Stomach (tissue), 9 donors: ENCODE data around the gene WIZ. TPM values are rescaled to one million over a fixed set of nuclear protein-coding genes. Genes with fewer than 3 reads are reported as not detected.

Source experiments
- DNase-seq, 2 donors: peaks; one replicate each; pipeline versions ENCODE4 v3.0.0 to v3.0.0-alpha.2; 2013 to 2019
- H3K27ac ChIP-seq, 5 donors: fragments of 200-600 bp in 4 of 5; sonication (generic) in 4 of 5; one replicate each; pipeline ENCODE4 v1.5.1; 2013 to 2019; ENCODE audit warnings: mild to moderate bottlenecking in 1 of 5, moderate library complexity in 1 of 5
- H3K27me3 ChIP-seq, 3 donors: fragments of 200-600 bp; sonication (generic); one replicate each; pipeline ENCODE4 v1.5.1; 2017 to 2019; ENCODE audit warnings: mixed run types in 1 of 3
- H3K36me3 ChIP-seq, 4 donors: fragments of 200-600 bp; sonication (generic); 1 replicate in 3 of 4; 2 replicates in 1 of 4; pipeline ENCODE4 v1.5.1; 2016 to 2019
- H3K4me1 ChIP-seq, 4 donors: fragments of 200-600 bp; sonication (generic); one replicate each; pipeline ENCODE4 v1.5.1; 2016 to 2019
- H3K4me3 ChIP-seq, 4 donors: fragments of 200-600 bp; sonication (generic) in 3 of 4; one replicate each; pipeline ENCODE4 v1.5.1; 2016 to 2019; ENCODE audit warnings: mild to moderate bottlenecking in 1 of 4
- H3K9me3 ChIP-seq, 4 donors: fragments of 200-600 bp; sonication (generic); one replicate each; pipeline ENCODE4 v1.5.1; 2016 to 2019
- CTCF ChIP-seq, 7 experiments: fragments of 450-650 bp in 4 of 7; fragments of 200-600 bp in 3 of 7; sonication (generic) in 3 of 7; IDR thresholded peaks; one replicate each; pipeline ENCODE4 v1.5.1; 2016 to 2019; ENCODE audit warnings: antibody characterized with exemption in 7 of 7, control low read depth in 2 of 7, mild to moderate bottlenecking in 1 of 7
- EP300 ChIP-seq: sonication (generic); formaldehyde crosslinking; IDR thresholded peaks from one replicate; pipeline ENCODE4 v1.6.1; 2017; ENCODE audit warnings: antibody characterized with exemption
- POLR2A ChIP-seq, 4 donors: fragments of 450-650 bp; IDR thresholded peaks; one replicate each; pipeline ENCODE4 v1.6.1; 2016; ENCODE audit warnings: antibody characterized with exemption in 4 of 4, control low read depth in 2 of 4, mild to moderate bottlenecking in 1 of 4, moderate library complexity in 1 of 4
- POLR2AphosphoS5 ChIP-seq, 3 donors: sonication (generic); formaldehyde crosslinking; IDR thresholded peaks; one replicate each; pipeline ENCODE4 v1.6.1; 2016; ENCODE audit warnings: antibody characterized with exemption in 3 of 3
- WGBS, 5 donors: extraction: QIAGEN DNeasy Blood & Tissue Kit in 3 of 5; methylation state at CpG; one replicate each; pipeline versions ENCODE4 v1.1.5 to v1.1.7; 2013 to 2018; 5-methylcytosine and 5-hydroxymethylcytosine counted together
- intact Hi-C: fragments of 100-400 bp; cut with DNase I; formaldehyde crosslinking; loops from one replicate; pipeline ENCODE4 v1.15.1; 2023; ENCODE audit warnings: low total_unique reads
- polyA plus RNA-seq, 3 donors: library from polyadenylated mRNA; stranded (reverse); fragments of 200-250 nt; gene quantifications; one replicate each; pipeline ENCODE4 v1.2.3, GENCODE V29; 2013
- total RNA-seq, 5 donors: library from RNA; depleted of rRNA; stranded (reverse); fragments of >200 nt; gene quantifications; one replicate each; pipeline versions ENCODE4 v1.1.0 to v1.2.3, GENCODE V29; 2014 to 2016
- donor health status: healthy with polysubstance abuse.
- donor health status: Bipolar disorder and iron deficiency.
- donor health status: healthy.

Gene WIZ
- total and polyA plus RNA-seq, 8 donors: 13.9 to 124 (median 18.3) TPM

GRCh38 chr19:15443325-15443724, 6.4 kb downstream of the WIZ start:
- no peak for DNase-seq
- H3K27me3 ChIP-seq: no peaks in the 10 kb centered on the region
- H3K36me3 ChIP-seq: peaks cover 0 to 55% (median 15%) of the 10 kb centered on the region in 4 donors
- no peaks in the 10 kb centered on the region for H3K9me3 ChIP-seq
- intact Hi-C loops: no loop called here
- no peak overlapping the region for H3K27ac ChIP-seq
- peaks cover 0 to 5% (median 1%) of the 10 kb centered on the region in 4 donors for H3K4me1 ChIP-seq
- WGBS, 5 donors: 85 to 95% (median 91%) methylated on average over 3 of the region's 3 CpGs
- TF ChIP-seq CTCF (IDR thresholded peaks at IDR 0.05) (no peak), POLR2AphosphoS5 (IDR thresholded peaks at IDR 0.05) (no peak), EP300 (no peak), POLR2A (IDR thresholded peaks at IDR 0.05) (no peak)
- H3K4me3 ChIP-seq: no peak overlapping the region

GRCh38 chr19:15442142-15442920, 7.4 kb downstream of the WIZ start:
- Histone ChIP-seq H3K27me3 (no peaks in the 10 kb centered on the region), H3K27ac (no peak overlapping the region), H3K4me1 (peaks cover 2 to 14% (median 11%) of the 10 kb centered on the region in 4 donors), H3K36me3 (peaks cover 0 to 52% (median 15%) of the 10 kb centered on the region in 4 donors), H3K4me3 (no peak overlapping the region), H3K9me3 (no peaks in the 10 kb centered on the region)
- WGBS, 5 donors: 80 to 92% (median 83%) methylated on average over 5 to 13 of the region's 13 CpGs
- intact Hi-C loops: no loop called here
- no peak for DNase-seq
- no peak for TF ChIP-seq CTCF (IDR thresholded peaks at IDR 0.05)
- no peak for TF ChIP-seq POLR2A (IDR thresholded peaks at IDR 0.05)
- no peak for TF ChIP-seq EP300
- no peak for TF ChIP-seq POLR2AphosphoS5 (IDR thresholded peaks at IDR 0.05)

GRCh38 chr19:15441317-15441716, 8.4 kb downstream of the WIZ start:
- intact Hi-C loops: no loop called here

More at GRCh38 chr19:15441317-15441716, 8.4 kb downstream of the WIZ start:
- Histone ChIP-seq H3K36me3 (peaks cover 0 to 48% (median 17%) of the 10 kb centered on the region in 4 donors), H3K4me3 (no peak overlapping the region), H3K27ac (no peak overlapping the region), H3K27me3 (no peaks in the 10 kb centered on the region), H3K4me1 (peaks cover 4 to 23% (median 17%) of the 10 kb centered on the region in 4 donors), H3K9me3 (no peaks in the 10 kb centered on the region)
- DNase-seq: no peak
- TF ChIP-seq POLR2AphosphoS5 (IDR thresholded peaks at IDR 0.05) (no peak), EP300 (no peak), POLR2A (IDR thresholded peaks at IDR 0.05) (no peak), CTCF (IDR thresholded peaks at IDR 0.05) (no peak)
- 75 to 95% (median 89%) methylated on average over 3 of the region's 3 CpGs for WGBS, 5 donors
